Kasumi-1 (cell line): ENCODE measurements around the gene IFITM1.
"Not testable (repeated sequence)": the region's sequence is repeated elsewhere in the genome, so short reads cannot be mapped to it uniquely, and the experiment has no call there.

Experiments
- DNase-seq, 2 experiments: peaks; one replicate each; lab custom pipeline; 2025; lab: John Stamatoyannopoulos, UW

IFITM1 gene

GRCh38 chr11:308740-309665 is 4.8 kb upstream of the IFITM1 start:
- DNase-seq: not testable (repeated sequence)

GRCh38 chr11:309979-310572 is 3.8 kb upstream of the IFITM1 start:
- not testable (repeated sequence) for DNase-seq

GRCh38 chr11:311013-311748 is 2.7 kb upstream of the IFITM1 start:
- DNase-seq: not testable (repeated sequence)

- no peak for DNase-seq
Measured at GRCh38 chr11:312092-312816, 1.6 kb upstream of the IFITM1 start.

GRCh38 chr11:313304-313786 is 495 bp upstream of the IFITM1 start:
- DNase-seq: no peak

- DNase-seq: not testable (repeated sequence)
Measured at GRCh38 chr11:314554-314875, 675 bp downstream of the IFITM1 start.

GRCh38 chr11:315051-315481 is 1.2 kb downstream of the IFITM1 start:
- DNase-seq: no peak

- DNase-seq: no peak
Measured at GRCh38 chr11:315516-315994, 1.7 kb downstream of the IFITM1 start.

GRCh38 chr11:316031-316701 is 2.3 kb downstream of the IFITM1 start:
- DNase-seq: no peak

GRCh38 chr11:316891-317301 is 3.1 kb downstream of the IFITM1 start:
- DNase-seq: no peak

GRCh38 chr11:317668-318404 is 4.0 kb downstream of the IFITM1 start:
- not testable (repeated sequence) for DNase-seq

GRCh38 chr11:318405-319120 is 4.7 kb downstream of the IFITM1 start:
- not testable (repeated sequence) for DNase-seq

- DNase-seq: not testable (repeated sequence)
Measured at GRCh38 chr11:319121-319887, 5.5 kb downstream of the IFITM1 start.

- DNase-seq: not testable (repeated sequence)
Measured at GRCh38 chr11:319888-320273, 6.0 kb downstream of the IFITM1 start.

GRCh38 chr11:324156-324555 is 10.3 kb downstream of the IFITM1 start:
- DNase-seq: no peak

GRCh38 chr11:324593-325517 is 11.0 kb downstream of the IFITM1 start:
- DNase-seq: not testable (repeated sequence)

- no peak for DNase-seq
Measured at GRCh38 chr11:325796-326591, 12.2 kb downstream of the IFITM1 start.
